MCF 10A (cell line): ENCODE results near the gene SUGCT. TPM values are rescaled to one million over a fixed set of nuclear protein-coding genes. Genes with fewer than 3 reads are reported as not detected.

Source experiments
- BruUV-seq: library from RNA; stranded (reverse); fragments of 400-500 nt; replicated peaks from 2 replicates; lab custom pipeline; 2021; lab: Mats Ljungman, UMichigan
- CTCF ChIA-PET: fragments of 300-600 bp; sonication (Branson Sonifier 250); formaldehyde crosslinking; extraction: SDS; loops from one replicate; lab custom pipeline; 2021; ENCODE audit warnings: antibody characterized with exemption, inconsistent platforms; lab: Yijun Ruan, JAX
- POLR2A ChIA-PET: fragments of 300-600, 350-650 bp; sonication (Branson Sonifier 250); formaldehyde crosslinking; extraction: SDS; loops from one replicate; lab custom pipeline; 2020; ENCODE audit warnings: antibody characterized with exemption, inconsistent platforms; lab: Yijun Ruan, JAX
- DNase-seq: peaks from one replicate; pipeline ENCODE4 v3.0.0-alpha.2; 2018; ENCODE audit not compliant: unreplicated experiment
- H3K27ac Mint-ChIP-seq: one replicate; pipeline ENCODE4 v1.8.0; 2022; ENCODE audit warnings: mild to moderate bottlenecking, low read depth, mixed read lengths; ENCODE audit not compliant: unreplicated experiment
- H3K27me3 Mint-ChIP-seq: one replicate; pipeline ENCODE4 v1.8.0; 2022; ENCODE audit warnings: mixed read lengths; ENCODE audit not compliant: insufficient read depth, unreplicated experiment
- H3K36me3 Mint-ChIP-seq: one replicate; pipeline ENCODE4 v1.8.0; 2022; ENCODE audit warnings: mild to moderate bottlenecking, moderate library complexity, mixed read lengths; ENCODE audit not compliant: insufficient read depth, unreplicated experiment
- H3K4me1 Mint-ChIP-seq: one replicate; pipeline ENCODE4 v1.8.0; 2022; ENCODE audit warnings: mixed read lengths; ENCODE audit not compliant: insufficient read depth, unreplicated experiment
- H3K4me3 Mint-ChIP-seq: one replicate; pipeline ENCODE4 v1.8.0; 2022; ENCODE audit warnings: mild to moderate bottlenecking, moderate library complexity, mixed read lengths; ENCODE audit not compliant: unreplicated experiment
- H3K9me3 Mint-ChIP-seq: one replicate; pipeline ENCODE4 v1.8.0; 2022; ENCODE audit warnings: mixed read lengths; ENCODE audit not compliant: unreplicated experiment
- CTCF ChIP-seq: fragments of 200-600 bp; IDR thresholded peaks from one replicate; pipeline ENCODE4 v1.8.0; 2022; ENCODE audit warnings: antibody characterized with exemption, mild to moderate bottlenecking; ENCODE audit not compliant: unreplicated experiment
- intact Hi-C: fragments of 100-400 bp; cut with micrococcal nuclease; formaldehyde crosslinking; loops from 2 replicates; pipeline ENCODE4 v1.14.1; 2022
- total RNA-seq: library from RNA; stranded (reverse); gene quantifications from 2 replicates; pipeline ENCODE4 v1.2.3, GENCODE V29; 2022

SUGCT gene
- total RNA-seq, 1 experiment from 2014 or later, result 25.4 TPM

- Mint-ChIP-seq H3K4me3 (no peak overlapping the region), H3K27ac (peak overlapping the region; percentile 77), H3K9me3 (peaks cover 4% of the 10 kb centered on the region), H3K36me3 (no peaks in the 10 kb centered on the region), H3K4me1 (peaks cover 42% of the 10 kb centered on the region), H3K27me3 (no peaks in the 10 kb centered on the region)
- ChIA-PET CTCF (interaction anchor here (0.8 to 1.8 kb wide), 6 partner anchors 9 to 878 kb away, joined by 3 to 6 read pairs (median 5); no protein-coding TSS in a partner anchor), POLR2A (interaction anchor here (0.6 to 1.7 kb wide), 10 partner anchors 8 to 178 kb away, joined by 3 to 9 read pairs (median 3); no protein-coding TSS in a partner anchor)
- no peak for DNase-seq
- intact Hi-C loops, result no loop called here
- BruUV-seq, result no TSS peak
- TF ChIP-seq CTCF, result no peak
Observed at GRCh38 chr7:40826411-40827221, 691.8 kb downstream of the SUGCT start.

GRCh38 chr7:40827222-40828085 lies 692.6 kb downstream of the SUGCT start:
- no peaks in the 10 kb centered on the region for H3K9me3 Mint-ChIP-seq
- BruUV-seq, result no TSS peak
- peaks cover 42% of the 10 kb centered on the region for H3K4me1 Mint-ChIP-seq
- H3K36me3 Mint-ChIP-seq, result no peaks in the 10 kb centered on the region
- intact Hi-C loops, result no loop called here
- ChIA-PET POLR2A (interaction anchor here (0.6 to 1.7 kb wide), 6 partner anchors 8 to 159 kb away, joined by 3 to 7 read pairs (median 3); no protein-coding TSS in a partner anchor), CTCF (interaction anchor here (0.6 to 1.8 kb wide), 10 partner anchors 9 to 883 kb away, joined by 3 to 6 read pairs (median 3); no protein-coding TSS in a partner anchor)
- DNase-seq, result peak; percentile 25
- no peaks in the 10 kb centered on the region for H3K27me3 Mint-ChIP-seq
- no peak overlapping the region for H3K4me3 Mint-ChIP-seq
- H3K27ac Mint-ChIP-seq, result peak overlapping the region; percentile 77
- TF ChIP-seq CTCF, result no peak

GRCh38 chr7:40828686-40829600 lies 694.1 kb downstream of the SUGCT start:
- BruUV-seq, result no TSS peak
- CTCF ChIA-PET, result no interaction called here
- intact Hi-C loops, result no loop called here

More at GRCh38 chr7:40828686-40829600, 694.1 kb downstream of the SUGCT start:
- no peak for DNase-seq
- no peak for TF ChIP-seq CTCF
- no peaks in the 10 kb centered on the region for H3K36me3 Mint-ChIP-seq
- POLR2A ChIA-PET, result no interaction called here
- no peaks in the 10 kb centered on the region for H3K9me3 Mint-ChIP-seq
- H3K27ac Mint-ChIP-seq, result no peak overlapping the region
- H3K27me3 Mint-ChIP-seq, result no peaks in the 10 kb centered on the region
- peaks cover 43% of the 10 kb centered on the region for H3K4me1 Mint-ChIP-seq
- no peak overlapping the region for H3K4me3 Mint-ChIP-seq
